Vagina (tissue), 2 donors: Measurements from ENCODE around the gene VDR. TPM values are rescaled to one million over a fixed set of nuclear protein-coding genes. Genes with fewer than 3 reads are reported as not detected.

Source experiments
- DNase-seq, 2 donors: peaks; one replicate each; pipeline ENCODE4 v3.0.0-alpha.2; 2017; ENCODE audit errors: extremely low spot score in 2 of 2
- H3K27ac ChIP-seq: fragments of 200-600 bp; sonication (generic); one replicate; pipeline ENCODE4 v1.5.1; 2019
- H3K27me3 ChIP-seq: fragments of 200-600 bp; sonication (generic); one replicate; pipeline ENCODE4 v1.5.1; 2019
- H3K36me3 ChIP-seq, 2 donors: fragments of 200-600 bp; sonication (generic); one replicate each; pipeline ENCODE4 v1.5.1; 2017 to 2019
- H3K4me1 ChIP-seq: fragments of 200-600 bp; sonication (generic); one replicate; pipeline ENCODE4 v1.5.1; 2019
- H3K4me3 ChIP-seq, 2 donors: fragments of 200-600 bp; sonication (generic); 1 replicate in 1 of 2; 2 replicates in 1 of 2; pipeline ENCODE4 v1.5.1; 2016 to 2019
- H3K9me3 ChIP-seq: fragments of 200-600 bp; sonication (generic); one replicate; pipeline ENCODE4 v1.5.1; 2019
- POLR2A ChIP-seq, 2 donors: fragments of 450-650 bp; IDR thresholded peaks; one replicate each; pipeline ENCODE4 v1.6.1; 2017; ENCODE audit warnings: antibody characterized with exemption in 2 of 2, mild to moderate bottlenecking in 2 of 2, moderate library complexity in 2 of 2
- POLR2AphosphoS5 ChIP-seq, 2 donors: sonication (generic); formaldehyde crosslinking; IDR thresholded peaks; one replicate each; pipeline ENCODE4 v1.9.0; 2017; ENCODE audit warnings: antibody characterized with exemption in 2 of 2, mild to moderate bottlenecking in 2 of 2, low read depth in 1 of 2; ENCODE audit not compliant: insufficient read depth in 1 of 2
- intact Hi-C: fragments of 100-400 bp; cut with DNase I; formaldehyde crosslinking; loops from one replicate; pipeline ENCODE4 v1.15.1; 2023
- total RNA-seq: library from RNA; depleted of rRNA; stranded (reverse); fragments of >200 nt; gene quantifications from one replicate; pipeline ENCODE4 v1.2.3, GENCODE V29; 2016
- TF ChIP-seq, protein P1 (sequence below), 3 experiments: fragments of 450-650 bp in 2 of 3; fragments of 200-600 bp in 1 of 3; sonication (generic) in 1 of 3; IDR thresholded peaks; one replicate each; pipeline ENCODE4 v1.5.1; 2017 to 2019; ENCODE audit warnings: antibody characterized with exemption in 3 of 3, mild to moderate bottlenecking in 2 of 3, moderate library complexity in 2 of 3

The VDR gene
- total RNA-seq, 1 donor from 2014 or later, result 23.6 TPM

DNA sequence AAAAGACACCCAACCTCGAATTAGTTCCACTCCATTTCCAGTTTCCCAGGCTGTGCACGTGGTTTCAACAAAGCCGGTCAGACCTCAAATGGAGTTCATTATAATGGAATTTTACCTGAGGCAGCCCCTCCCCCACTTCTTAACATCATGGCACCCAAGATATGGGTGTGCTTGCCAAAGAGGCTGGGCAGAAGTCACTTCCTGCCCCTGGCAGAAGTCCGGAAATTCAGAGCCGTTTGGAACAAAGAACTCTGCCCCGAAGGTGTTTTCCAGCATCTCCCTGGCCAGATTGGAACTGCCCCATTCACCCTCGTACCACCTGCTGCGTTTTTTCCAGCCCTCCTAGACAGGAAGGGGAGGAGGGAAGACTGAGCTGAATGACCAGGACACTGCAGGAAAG is 8.2 kb downstream of the VDR start:
- no peaks in the 10 kb centered on the region for H3K36me3 ChIP-seq
- peaks cover 16% of the 10 kb centered on the region for H3K4me1 ChIP-seq
- H3K9me3 ChIP-seq, result no peaks in the 10 kb centered on the region
- intact Hi-C loops, result no loop called here
- H3K27me3 ChIP-seq, result no peaks in the 10 kb centered on the region
- TF ChIP-seq, protein P1, sequence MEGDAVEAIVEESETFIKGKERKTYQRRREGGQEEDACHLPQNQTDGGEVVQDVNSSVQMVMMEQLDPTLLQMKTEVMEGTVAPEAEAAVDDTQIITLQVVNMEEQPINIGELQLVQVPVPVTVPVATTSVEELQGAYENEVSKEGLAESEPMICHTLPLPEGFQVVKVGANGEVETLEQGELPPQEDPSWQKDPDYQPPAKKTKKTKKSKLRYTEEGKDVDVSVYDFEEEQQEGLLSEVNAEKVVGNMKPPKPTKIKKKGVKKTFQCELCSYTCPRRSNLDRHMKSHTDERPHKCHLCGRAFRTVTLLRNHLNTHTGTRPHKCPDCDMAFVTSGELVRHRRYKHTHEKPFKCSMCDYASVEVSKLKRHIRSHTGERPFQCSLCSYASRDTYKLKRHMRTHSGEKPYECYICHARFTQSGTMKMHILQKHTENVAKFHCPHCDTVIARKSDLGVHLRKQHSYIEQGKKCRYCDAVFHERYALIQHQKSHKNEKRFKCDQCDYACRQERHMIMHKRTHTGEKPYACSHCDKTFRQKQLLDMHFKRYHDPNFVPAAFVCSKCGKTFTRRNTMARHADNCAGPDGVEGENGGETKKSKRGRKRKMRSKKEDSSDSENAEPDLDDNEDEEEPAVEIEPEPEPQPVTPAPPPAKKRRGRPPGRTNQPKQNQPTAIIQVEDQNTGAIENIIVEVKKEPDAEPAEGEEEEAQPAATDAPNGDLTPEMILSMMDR (IDR thresholded peaks at IDR 0.05), result no peak
- no peak for TF ChIP-seq POLR2A (IDR thresholded peaks at IDR 0.05)
- no peak for TF ChIP-seq POLR2AphosphoS5 (IDR thresholded peaks at IDR 0.05; ENCODE audit: insufficient read depth in 1 of 2, low read depth in 1 of 2)
- H3K27ac ChIP-seq, result no peak overlapping the region
- no peak overlapping the region for H3K4me3 ChIP-seq
- DNase-seq, result no peak

DNA sequence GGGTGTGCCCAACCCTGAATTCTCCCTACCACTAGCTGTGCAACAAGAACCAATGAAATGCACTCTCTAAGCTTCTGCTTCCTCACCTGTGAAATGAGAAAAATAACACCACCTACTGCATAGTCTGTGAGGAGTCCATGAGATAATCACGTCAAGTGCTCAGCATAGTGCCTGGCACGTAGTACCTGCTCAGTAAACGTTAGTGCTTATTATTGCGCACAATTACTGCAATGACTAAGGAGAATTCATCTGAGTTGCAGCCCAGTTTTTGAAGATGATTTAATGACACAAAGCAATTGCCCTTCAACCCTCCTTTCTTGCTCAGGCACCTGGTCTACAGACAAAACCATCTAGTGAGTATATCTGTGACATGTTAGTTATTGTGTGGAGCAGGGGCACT is 8.8 kb downstream of the VDR start:
- intact Hi-C loops, result no loop called here
- no peak for TF ChIP-seq POLR2A (IDR thresholded peaks at IDR 0.05)
- TF ChIP-seq, protein P1 (IDR thresholded peaks at IDR 0.05), result no peak
- no peak for TF ChIP-seq POLR2AphosphoS5 (IDR thresholded peaks at IDR 0.05; ENCODE audit: insufficient read depth in 1 of 2, low read depth in 1 of 2)
- H3K9me3 ChIP-seq, result no peaks in the 10 kb centered on the region
- H3K27me3 ChIP-seq, result no peaks in the 10 kb centered on the region
- H3K36me3 ChIP-seq, result no peaks in the 10 kb centered on the region
- no peak overlapping the region for H3K4me3 ChIP-seq
- peaks cover 13% of the 10 kb centered on the region for H3K4me1 ChIP-seq
- DNase-seq, result no peak
- H3K27ac ChIP-seq, result no peak overlapping the region

DNA sequence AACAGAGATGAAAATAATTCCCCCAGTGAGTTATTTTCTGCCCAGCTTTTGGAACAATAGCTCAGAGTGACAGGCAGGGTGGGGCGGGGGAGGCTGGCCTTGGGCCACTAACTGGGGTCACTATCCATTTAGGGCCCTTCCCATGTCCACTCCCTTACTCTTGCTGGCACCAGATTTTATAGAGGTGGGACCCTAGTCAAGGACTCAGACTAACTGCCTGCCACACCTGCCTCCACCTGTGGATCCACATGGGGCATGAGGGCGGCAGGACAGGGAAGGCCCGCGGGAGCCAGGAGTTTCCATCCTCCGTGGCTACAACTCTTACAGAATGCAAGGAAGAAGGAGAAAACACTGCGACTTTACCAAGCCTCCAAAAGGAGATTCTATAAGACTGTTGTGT is 10.1 kb downstream of the VDR start:
- H3K27me3 ChIP-seq, result no peaks in the 10 kb centered on the region
- H3K36me3 ChIP-seq, result no peaks in the 10 kb centered on the region
- intact Hi-C loops, result no loop called here
- DNase-seq, result no peak
- H3K4me3 ChIP-seq, result no peak overlapping the region
- H3K4me1 ChIP-seq, result peaks cover 5% of the 10 kb centered on the region
- no peak for TF ChIP-seq POLR2AphosphoS5 (IDR thresholded peaks at IDR 0.05; ENCODE audit: insufficient read depth in 1 of 2, low read depth in 1 of 2)
- TF ChIP-seq, protein P1 (IDR thresholded peaks at IDR 0.05), result no peak
- TF ChIP-seq POLR2A (IDR thresholded peaks at IDR 0.05), result no peak
- H3K27ac ChIP-seq, result no peak overlapping the region
- no peaks in the 10 kb centered on the region for H3K9me3 ChIP-seq

DNA sequence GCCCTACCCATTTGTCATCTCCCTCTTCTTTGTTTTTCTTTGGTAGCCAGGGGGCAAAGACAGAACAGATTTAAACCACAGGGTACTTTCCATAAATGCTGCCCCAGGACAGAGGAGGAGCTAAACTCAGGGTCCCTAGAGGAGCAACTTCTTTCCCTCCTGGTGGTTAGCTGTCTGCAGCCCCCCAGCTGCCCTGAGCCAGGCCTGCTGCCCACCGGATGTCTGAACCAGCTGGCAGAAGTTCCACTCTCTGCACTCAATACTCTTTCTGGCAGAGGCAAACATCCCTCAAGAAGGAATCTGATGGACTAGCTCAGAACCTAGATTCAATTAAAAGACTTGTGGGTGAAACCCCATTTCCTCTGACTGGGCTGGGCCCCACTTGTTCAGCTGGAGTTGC is 10.7 kb downstream of the VDR start:
- H3K27ac ChIP-seq, result no peak overlapping the region
- H3K4me1 ChIP-seq, result peaks cover 5% of the 10 kb centered on the region
- H3K36me3 ChIP-seq, result no peaks in the 10 kb centered on the region
- no peaks in the 10 kb centered on the region for H3K9me3 ChIP-seq
- TF ChIP-seq POLR2AphosphoS5 (IDR thresholded peaks at IDR 0.05; ENCODE audit: insufficient read depth in 1 of 2, low read depth in 1 of 2), result no peak
- TF ChIP-seq, protein P1 (IDR thresholded peaks at IDR 0.05), result no peak
- TF ChIP-seq POLR2A (IDR thresholded peaks at IDR 0.05), result no peak
- H3K27me3 ChIP-seq, result no peaks in the 10 kb centered on the region
- H3K4me3 ChIP-seq, result no peak overlapping the region
- no peak for DNase-seq
- intact Hi-C loops, result no loop called here

DNA sequence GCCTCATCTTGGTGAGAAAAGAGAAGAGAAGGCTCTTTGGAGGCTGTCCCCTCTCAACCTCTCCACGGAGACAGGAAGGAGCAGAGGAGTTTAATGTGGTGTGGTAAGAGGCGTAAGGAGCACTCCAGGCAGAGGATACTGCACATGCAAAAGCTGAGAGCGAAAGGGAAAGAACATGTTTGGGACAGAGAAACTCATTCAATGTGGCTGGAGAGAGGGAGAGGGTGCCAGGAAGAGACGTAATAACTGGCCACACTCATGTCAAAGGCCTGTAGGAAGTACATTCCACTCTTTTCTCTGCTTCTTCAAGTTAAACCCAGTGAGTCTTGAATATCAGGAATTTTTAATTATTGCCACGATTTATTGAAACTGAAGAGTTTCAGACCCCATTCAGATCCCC is 12.0 kb downstream of the VDR start:
- DNase-seq, result no peak
- TF ChIP-seq, protein P1 (IDR thresholded peaks at IDR 0.05), result no peak
- no peak for TF ChIP-seq POLR2A (IDR thresholded peaks at IDR 0.05)
- TF ChIP-seq POLR2AphosphoS5 (IDR thresholded peaks at IDR 0.05; ENCODE audit: insufficient read depth in 1 of 2, low read depth in 1 of 2), result no peak
- intact Hi-C loops, result no loop called here
- Histone ChIP-seq H3K27ac (no peak overlapping the region), H3K36me3 (no peaks in the 10 kb centered on the region), H3K4me3 (no peak overlapping the region), H3K9me3 (no peaks in the 10 kb centered on the region), H3K27me3 (no peaks in the 10 kb centered on the region), H3K4me1 (peaks cover 5% of the 10 kb centered on the region)
